Suppressor macrophage treated with lipopolysaccharide for 4 hours (primary cell): ENCODE measurements around the gene TCF20.

ENCODE experiments used
- DNase-seq: peaks from one replicate; pipeline ENCODE4 v3.0.0-alpha.2; 2020

TCF20 gene

GRCh38 chr22:42270510-42271190, at the start of gene TCF20:
Gene TCF20, minus strand, starts transcription at chr22:42270653. Its CDS starts 55,348 bp downstream, at chr22:42215305.
- peak; percentile 88 for DNase-seq

GRCh38 chr22:42319386-42319785, 48.9 kb upstream of the TCF20 start:
- peak; percentile 17 for DNase-seq

DNA sequence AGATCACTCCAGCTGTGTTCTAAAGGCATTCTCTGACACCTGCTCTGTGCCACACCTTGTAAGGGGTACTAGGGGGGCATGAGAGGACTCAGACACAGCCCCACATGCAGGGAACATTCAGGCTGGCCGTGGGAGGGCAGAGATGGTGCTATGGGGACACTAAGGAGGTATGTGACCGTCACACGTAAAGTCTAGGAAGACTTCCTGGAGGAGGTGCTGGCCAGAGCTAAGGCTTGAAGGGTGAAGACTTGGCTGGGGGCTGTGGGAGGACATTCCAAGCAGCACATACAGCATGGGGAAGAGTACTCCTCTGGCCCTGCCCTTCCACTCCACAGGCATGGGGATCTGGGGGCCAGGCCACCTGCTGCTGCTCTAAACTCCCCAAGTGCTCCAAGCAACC, 48.5 kb upstream of the TCF20 start:
- no peak for DNase-seq

DNA sequence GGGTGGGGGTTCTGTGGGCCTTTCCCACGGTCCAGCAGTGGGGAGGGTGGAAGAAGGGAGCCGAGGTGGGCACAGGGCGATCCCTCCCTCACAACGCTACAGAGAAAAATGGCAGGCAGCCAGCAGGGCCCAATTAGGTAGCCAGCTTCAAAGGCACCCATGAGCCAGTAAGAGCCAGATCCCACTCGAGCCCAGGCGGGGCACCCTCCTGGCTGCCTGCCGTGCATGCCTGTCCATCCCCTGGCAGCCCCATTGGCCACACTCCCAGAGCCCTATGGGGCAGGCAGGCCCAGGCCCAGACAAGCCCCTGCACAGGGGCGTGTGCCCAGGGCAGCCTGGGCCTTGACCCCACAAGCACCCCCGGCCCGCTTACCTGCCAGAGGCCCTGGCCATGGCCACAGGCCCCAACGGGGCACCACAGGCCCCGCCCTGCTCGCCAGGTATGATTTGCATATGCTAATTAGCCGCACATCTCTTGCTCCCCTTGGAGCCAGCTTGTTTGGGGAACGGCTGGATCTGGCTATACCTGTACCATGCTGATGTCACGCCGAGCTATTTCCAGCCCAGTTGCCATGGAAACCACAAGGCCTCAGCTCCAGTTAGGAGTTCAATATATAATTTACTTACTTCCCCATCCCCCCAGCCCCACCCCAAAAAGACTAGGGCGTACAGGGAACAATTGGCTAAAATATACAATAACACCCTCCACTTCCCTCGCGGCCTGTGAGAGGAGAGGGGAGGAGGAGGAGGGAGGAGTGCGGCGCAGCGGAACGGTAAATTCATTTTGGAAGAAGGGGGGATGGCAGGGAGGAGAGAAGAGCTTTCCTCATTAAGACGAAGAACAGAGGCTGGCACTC, 47.5 kb upstream of the TCF20 start:
- DNase-seq = no peak

- DNase-seq = no peak
These were observed 46.6 kb upstream of the TCF20 start for GRCh38 chr22:42317008-42317407.

GRCh38 chr22:42315392-42315756, 44.9 kb upstream of the TCF20 start:
- no peak for DNase-seq

DNA sequence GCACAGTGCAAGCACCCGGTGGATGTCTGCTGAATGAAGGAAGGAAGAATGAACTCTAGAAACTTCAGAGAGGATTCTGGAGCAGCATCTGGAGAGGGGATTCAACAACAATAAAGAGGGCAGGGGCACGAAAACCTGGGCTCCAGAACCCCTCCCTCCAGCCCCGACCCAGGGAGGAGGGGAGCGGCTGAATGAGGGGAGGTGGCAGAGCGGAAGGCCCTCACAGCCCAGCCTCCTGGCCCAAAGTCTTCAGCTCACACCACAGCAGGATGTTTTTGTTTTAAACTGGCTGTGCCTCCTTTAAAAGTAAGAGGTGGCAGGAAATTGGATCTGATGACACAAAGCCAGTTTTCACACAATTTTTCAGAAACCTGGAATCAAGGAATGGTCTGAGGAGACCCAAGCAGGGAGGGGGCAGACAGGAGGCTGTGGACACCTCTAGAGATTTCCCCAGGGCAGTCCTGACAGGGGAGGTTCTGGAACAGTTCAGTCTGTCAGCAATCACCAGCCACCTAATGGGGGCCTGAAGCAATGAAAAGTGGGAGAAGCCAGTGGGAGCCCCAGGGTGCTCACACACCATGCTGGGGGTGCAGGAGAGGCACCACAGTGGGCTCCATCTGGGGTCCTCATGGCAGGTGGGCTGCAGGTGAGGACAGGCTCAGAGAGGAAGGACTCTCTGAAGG, 44.4 kb upstream of the TCF20 start:
- no peak for DNase-seq

DNA sequence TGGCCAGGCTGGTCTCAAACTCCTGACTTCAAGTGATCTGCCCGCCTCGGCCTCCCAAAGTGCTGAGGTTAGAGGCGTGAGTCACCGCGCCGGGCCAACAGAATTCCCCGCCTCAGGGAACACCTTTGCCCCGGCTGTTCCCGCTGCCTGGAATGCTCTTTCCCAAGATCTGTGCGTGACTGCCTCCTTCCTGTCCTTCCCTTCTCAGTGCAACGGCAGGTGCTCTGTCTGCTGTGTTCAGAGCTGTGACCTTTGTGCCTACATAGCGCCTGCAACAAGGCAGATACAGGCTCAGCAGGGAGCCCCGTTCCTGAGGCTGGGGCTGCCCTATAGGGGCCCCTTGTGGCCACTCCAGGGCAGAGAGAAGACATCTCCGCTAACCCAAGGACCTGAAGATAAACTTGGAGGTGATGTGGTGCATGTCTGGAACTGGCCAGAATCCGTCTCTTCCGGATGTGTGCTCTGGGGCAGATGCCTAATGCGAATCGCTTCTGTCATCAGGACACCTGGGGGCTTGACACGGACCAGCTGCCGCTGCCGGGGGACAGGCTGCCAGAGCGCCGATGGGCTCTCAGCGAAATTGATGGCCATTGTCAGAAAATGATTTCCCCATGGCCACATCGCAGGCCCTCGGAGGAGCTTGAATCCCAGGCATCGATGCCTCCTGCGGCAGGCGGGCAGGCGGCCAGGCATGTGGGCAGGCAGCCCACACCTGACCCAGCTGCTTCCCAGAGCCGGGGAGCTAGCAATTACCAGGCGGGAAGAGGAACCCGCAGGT, 43.5 kb upstream of the TCF20 start:
- DNase-seq = peak; percentile 49

DNA sequence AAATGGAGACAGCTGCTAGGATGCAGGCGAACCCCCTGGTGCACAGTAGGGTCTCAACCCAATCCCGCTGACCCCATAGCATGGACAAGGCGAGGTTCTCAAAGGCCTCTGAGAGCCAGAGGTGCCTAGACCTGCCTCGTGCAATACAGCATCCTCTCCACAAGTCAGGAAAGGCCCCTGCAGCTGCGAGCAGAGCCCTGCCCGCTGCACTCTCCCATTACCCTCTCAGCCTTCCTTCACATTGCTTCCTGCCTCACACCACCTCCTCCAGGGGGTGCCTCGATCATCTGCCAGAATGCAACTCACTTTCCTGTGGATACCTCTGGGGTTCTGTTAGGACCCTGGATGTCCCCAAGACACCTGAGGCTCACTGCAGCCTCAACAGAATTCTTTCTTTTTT, 42.8 kb upstream of the TCF20 start:
- DNase-seq = no peak

DNA sequence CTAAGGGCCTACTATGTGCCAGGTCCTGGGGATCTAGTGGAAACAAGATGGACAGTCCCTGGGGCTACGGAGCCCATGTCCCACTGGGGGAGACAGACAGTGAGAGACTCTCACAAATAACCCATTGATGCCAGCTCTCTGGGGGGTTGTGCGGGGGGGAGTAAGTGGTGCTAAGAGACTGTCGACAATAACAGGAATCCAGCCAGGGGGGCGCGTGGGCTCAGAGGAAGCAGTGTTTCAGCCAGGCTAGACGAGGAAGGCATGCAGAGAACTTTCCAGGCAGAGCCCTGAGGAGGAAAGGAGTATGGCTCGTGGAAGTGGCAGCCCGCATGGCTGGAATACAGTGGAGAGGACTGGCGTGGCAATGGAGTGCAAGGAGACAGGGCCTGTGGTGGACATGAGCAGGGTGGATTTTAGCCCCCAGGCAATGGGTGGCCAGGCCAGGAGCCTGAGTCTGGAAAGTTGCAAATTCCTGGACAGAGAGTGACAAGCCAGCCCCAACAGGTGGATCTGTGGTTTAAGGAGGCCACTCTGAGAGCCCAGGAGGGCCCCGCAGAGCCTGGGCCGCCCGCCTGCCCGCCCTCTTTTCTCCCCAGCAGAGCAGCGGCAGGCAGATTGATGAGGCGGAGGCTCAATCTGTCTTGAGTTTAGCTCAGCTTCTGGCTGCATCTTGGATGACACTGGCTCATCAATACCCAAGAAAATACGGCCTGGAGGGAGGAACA, 40.0 kb upstream of the TCF20 start:
- no peak for DNase-seq

DNA sequence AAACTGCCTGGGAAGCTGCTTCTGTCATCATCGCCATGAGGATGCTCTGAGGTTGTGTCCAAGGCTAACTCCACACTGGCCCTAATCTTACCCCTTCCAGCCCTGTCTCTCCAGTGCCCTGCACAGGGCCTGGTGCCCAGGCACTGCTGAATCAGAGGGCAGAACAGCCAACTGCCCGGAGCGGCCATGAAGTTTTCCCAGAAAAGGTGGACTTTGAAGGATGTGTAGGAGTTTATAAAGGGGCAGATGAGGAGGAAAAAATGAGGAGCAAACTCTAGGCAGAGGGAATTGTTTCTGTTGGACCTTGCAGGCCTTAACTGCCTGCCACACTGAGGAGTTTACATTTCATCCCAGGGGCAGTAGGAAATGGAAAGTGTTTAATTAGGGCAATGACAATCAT, 39.4 kb upstream of the TCF20 start:
- DNase-seq = no peak

DNA sequence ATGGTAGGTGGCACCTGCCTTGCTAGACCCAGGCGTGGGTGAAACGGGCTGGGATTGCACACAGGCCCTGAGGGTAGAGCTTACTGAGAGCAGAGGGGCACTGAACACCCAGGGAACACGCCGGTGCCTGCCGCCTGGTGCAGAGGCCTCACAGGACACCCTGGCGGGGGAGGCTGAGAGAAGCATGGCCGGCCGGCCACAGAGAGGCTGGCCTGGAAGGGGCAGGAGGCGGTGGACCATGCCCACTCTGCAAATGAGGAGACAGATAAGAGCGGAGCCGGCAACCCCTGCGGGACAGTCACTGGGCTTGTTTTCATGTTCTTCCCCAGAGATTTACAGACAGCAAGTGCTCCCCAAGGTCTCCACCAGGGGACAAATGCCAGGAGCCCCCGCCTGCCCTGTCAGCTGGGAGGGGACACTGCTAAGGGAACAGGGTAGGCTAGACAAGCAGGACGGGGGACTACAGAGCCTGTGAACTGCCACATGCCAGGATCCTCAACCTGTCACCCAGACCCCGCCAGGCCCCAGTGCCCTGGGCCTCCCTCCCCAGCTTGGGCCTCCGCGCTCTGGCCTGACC, 38.5 kb upstream of the TCF20 start:
- no peak for DNase-seq

GRCh38 chr22:42307806-42308563, 37.5 kb upstream of the TCF20 start:
- DNase-seq = no peak

- no peak for DNase-seq
These were observed 35.6 kb upstream of the TCF20 start for GRCh38 chr22:42306010-42306409.

DNA sequence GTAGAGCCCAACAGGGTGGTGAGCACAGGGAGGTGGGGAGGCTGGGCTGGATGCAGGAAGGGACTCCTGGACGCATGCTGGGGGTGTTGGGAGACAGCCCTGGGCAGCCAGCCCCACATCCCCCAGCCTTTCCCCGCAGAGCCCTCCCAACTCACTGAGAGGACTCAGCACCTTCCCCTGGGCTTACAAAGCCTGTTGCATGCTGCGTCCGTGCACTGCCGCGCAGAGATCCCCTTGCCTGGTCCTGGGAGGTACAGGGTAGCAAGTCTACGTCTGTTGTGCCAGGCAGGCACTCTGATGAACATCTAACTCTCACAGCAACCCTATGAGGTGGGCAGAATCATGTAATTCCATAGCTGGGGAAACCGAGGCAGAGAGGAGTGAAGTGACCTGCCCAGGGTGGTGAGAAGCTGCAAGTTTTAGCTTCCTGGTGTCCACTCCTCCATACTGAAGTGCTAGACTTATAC, 33.9 kb upstream of the TCF20 start:
- no peak for DNase-seq

- no peak for DNase-seq
These were observed 33.2 kb upstream of the TCF20 start for GRCh38 chr22:42303396-42304323.

GRCh38 chr22:42301742-42302102, 31.3 kb upstream of the TCF20 start:
- no peak for DNase-seq

- no peak for DNase-seq
These were observed 30.8 kb upstream of the TCF20 start for GRCh38 chr22:42301077-42301741.
